HepG2 (cell line): ENCODE measurements around the gene PATL2.

Source experiments
- HIVEP1 ChIP-seq: sonication (generic); formaldehyde crosslinking; IDR thresholded peaks from 2 replicates; pipeline ENCODE4 v1.4.0; 2020; ENCODE audit warnings: mild to moderate bottlenecking, missing genetic modification reagents
- RBM39 ChIP-seq: fragments of 200-400 bp; formaldehyde crosslinking; IDR thresholded peaks from one replicate; pipeline ENCODE4 v1.6.1; 2018; ENCODE audit warnings: antibody characterized with exemption, mild to moderate bottlenecking, low read depth, low read length; ENCODE audit not compliant: poor library complexity, severe bottlenecking
- ZNF350 ChIP-seq: sonication (generic); formaldehyde crosslinking; IDR thresholded peaks from 2 replicates; pipeline ENCODE4 v1.4.0; 2020; ENCODE audit warnings: mild to moderate bottlenecking, low read depth, missing genetic modification reagents, borderline replicate concordance
- ZNF639 ChIP-seq: conservative IDR thresholded peaks from 2 replicates; pipeline ENCODE4 v1.6.1; 2018; ENCODE audit warnings: missing genetic modification reagents

- TF ChIP-seq ZNF350 (CRISPR knock-in tag) (no peak), HIVEP1 (no peak), ZNF639 (CRISPR knock-in tag) (no peak), RBM39 (no peak)
Measured at GRCh38 chr15:44656913-44657312, 54.2 kb downstream of the PATL2 start.
